ENCODE data around the gene MLPH.

MLPH gene

GRCh38 chr2:237552908-237553307 is 65.9 kb downstream of the MLPH start:
- no peak for DNase-seq (ENCODE audit: low read depth)
- no peak overlapping the region for H3K4me3 ChIP-seq (replicated peaks; ENCODE audit: low read depth, low read length)

GRCh38 chr2:237553948-237554347 is 66.9 kb downstream of the MLPH start:
- no peak for DNase-seq (ENCODE audit: low read depth)
- no peak overlapping the region for H3K4me3 ChIP-seq (replicated peaks; ENCODE audit: low read depth, low read length)
- no peak for TF ChIP-seq CTCF (IDR thresholded peaks at IDR 0.05; ENCODE audit: low read length, missing control alignments)

More at GRCh38 chr2:237552908-237553307, 65.9 kb downstream of the MLPH start:
- TF ChIP-seq CTCF (IDR thresholded peaks at IDR 0.05; ENCODE audit: low read length, missing control alignments), result no peak

GRCh38 chr2:237555560-237555959 is 68.5 kb downstream of the MLPH start:
- no peak for TF ChIP-seq CTCF (IDR thresholded peaks at IDR 0.05; ENCODE audit: low read length, missing control alignments)
- no peak for DNase-seq (ENCODE audit: low read depth)
- H3K4me3 ChIP-seq (replicated peaks; ENCODE audit: low read depth, low read length), result no peak overlapping the region

GRCh38 chr2:237556773-237557632 is 70.0 kb downstream of the MLPH start:
- H3K4me3 ChIP-seq (replicated peaks; ENCODE audit: low read depth, low read length), result no peak overlapping the region
- DNase-seq (ENCODE audit: low read depth), result no peak
- TF ChIP-seq CTCF (IDR thresholded peaks at IDR 0.05; ENCODE audit: low read length, missing control alignments), result no peak

GRCh38 chr2:237557633-237558015 is 70.6 kb downstream of the MLPH start:
- H3K4me3 ChIP-seq (replicated peaks; ENCODE audit: low read depth, low read length), result no peak overlapping the region
- no peak for TF ChIP-seq CTCF (IDR thresholded peaks at IDR 0.05; ENCODE audit: low read length, missing control alignments)
- no peak for DNase-seq (ENCODE audit: low read depth)

GRCh38 chr2:237558961-237559641 is 72.0 kb downstream of the MLPH start:
- no peak overlapping the region for H3K4me3 ChIP-seq (replicated peaks; ENCODE audit: low read depth, low read length)
- DNase-seq (ENCODE audit: low read depth), result peak; percentile 57
- no peak for TF ChIP-seq CTCF (IDR thresholded peaks at IDR 0.05; ENCODE audit: low read length, missing control alignments)

Measured in fibroblast of pulmonary artery (primary cell).